HG03060 (cell line): ENCODE results near the gene WNT10A.

Experiments used
- ATAC-seq: cut with Tn5 transposase; IDR thresholded peaks from one replicate; pipeline ENCODE4 v1.9.1; 2021; ENCODE audit warnings: low read depth, moderate number of reproducible peaks; ENCODE audit not compliant: unreplicated experiment

Gene WNT10A

DNA sequence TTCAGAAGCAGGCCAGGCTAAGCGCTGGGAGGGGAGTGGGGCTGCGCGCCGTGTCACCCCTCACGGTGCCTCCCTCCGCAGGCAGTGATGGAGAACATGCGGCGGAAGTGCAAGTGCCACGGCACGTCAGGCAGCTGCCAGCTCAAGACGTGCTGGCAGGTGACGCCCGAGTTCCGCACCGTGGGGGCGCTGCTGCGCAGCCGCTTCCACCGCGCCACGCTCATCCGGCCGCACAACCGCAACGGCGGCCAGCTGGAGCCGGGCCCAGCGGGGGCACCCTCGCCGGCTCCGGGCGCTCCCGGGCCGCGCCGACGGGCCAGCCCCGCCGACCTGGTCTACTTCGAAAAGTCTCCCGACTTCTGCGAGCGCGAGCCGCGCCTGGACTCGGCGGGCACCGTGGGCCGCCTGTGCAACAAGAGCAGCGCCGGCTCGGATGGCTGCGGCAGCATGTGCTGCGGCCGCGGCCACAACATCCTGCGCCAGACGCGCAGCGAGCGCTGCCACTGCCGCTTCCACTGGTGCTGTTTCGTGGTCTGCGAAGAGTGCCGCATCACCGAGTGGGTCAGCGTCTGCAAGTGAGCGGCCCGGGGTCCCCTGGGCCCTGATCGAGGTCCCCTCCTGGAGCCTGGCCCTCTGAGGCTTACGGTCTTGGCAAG is 12.2 kb downstream of the WNT10A start:
- ATAC-seq = peak; percentile 30

DNA sequence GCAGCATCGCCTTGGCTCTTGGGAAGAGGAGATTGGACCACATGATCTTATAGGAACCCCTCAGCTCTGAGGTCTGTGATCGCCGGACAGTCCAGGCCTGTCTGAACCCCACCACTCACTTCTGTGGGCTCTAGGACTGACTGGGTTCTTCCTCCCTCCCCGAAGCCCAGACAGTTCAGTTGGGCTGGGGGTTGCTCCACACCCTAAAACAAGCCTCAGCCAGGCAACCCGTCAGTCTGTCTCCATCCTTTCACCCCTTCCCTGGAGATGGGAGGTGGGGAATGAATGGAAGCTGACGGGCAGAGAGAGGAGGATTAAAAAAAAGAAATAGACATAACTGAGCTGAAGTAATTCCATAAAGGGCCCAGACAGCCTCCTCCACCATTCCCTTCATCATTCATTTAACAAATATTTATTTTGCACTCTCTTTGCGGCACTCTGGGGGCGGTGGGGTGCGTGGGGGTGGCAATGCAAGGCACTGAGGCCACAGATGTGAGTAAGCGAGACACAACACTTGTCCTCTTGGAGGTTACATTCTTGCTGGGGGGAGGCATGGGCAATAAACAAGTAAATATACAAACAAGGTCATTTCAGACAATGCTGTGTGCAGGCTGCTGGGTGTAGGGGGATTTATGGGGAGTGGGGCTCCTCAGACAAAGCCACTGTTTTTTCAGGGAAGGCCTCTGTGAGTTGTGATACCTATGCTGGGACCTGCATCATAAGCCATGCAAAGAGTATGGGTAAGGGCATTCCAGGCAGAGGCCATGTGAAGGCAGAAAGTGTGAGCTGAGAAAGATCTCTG is 12.9 kb downstream of the WNT10A start:
- ATAC-seq = no peak

- no peak for ATAC-seq
These were observed 13.7 kb downstream of the WNT10A start for GRCh38 chr2:218894151-218894879.

DNA sequence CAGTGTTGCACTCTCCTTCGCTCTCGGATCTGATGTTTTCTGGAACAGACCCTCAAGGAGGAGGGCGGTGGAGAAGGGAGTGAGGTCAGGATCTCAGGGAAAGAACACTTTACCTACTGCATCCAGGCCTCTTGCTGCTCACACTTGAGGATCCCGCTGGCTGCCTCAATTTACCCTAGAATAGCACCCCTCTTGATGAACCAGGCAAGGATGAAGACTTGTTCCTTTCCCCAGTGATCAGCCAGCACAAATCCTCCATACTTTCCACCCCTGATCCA is 14.2 kb downstream of the WNT10A start:
- no peak for ATAC-seq

GRCh38 chr2:218895326-218895725 is 14.7 kb downstream of the WNT10A start:
- ATAC-seq = no peak

DNA sequence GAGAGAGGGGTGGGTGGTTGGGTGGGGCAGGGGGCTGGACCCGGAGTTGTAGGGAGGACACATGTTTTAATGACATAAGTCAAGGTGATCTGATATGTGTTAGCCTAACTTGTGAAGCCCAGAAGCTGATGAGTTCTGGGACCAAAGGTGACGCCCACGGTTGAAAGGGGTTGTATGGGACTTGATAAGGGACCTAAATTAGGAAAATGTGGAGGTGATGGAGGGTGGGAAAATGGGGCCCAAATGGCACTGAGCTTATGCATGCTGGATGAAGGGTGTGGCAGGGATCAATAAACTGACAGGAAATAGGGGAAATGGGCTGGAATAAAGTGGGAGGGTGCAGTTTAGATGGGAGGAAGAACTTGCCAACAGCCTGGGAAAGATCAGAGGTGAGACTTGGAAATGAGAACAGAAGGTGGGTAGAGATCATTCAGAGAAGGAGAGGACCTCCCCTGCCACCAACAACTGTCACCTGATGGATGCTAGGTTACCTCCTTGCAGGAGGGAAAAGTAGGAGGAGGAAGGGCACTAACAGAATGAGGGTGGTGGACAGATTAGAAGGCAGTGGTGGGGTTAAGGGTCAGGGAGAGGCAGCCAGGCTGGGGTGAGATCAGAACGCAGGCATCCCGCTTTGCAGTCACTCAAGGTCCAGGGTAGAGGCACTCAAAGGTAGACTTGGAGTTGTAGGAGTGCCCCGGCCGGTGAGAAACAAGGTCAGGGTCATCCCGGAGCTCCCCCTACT is 15.3 kb downstream of the WNT10A start:
- peak; percentile 20 for ATAC-seq

DNA sequence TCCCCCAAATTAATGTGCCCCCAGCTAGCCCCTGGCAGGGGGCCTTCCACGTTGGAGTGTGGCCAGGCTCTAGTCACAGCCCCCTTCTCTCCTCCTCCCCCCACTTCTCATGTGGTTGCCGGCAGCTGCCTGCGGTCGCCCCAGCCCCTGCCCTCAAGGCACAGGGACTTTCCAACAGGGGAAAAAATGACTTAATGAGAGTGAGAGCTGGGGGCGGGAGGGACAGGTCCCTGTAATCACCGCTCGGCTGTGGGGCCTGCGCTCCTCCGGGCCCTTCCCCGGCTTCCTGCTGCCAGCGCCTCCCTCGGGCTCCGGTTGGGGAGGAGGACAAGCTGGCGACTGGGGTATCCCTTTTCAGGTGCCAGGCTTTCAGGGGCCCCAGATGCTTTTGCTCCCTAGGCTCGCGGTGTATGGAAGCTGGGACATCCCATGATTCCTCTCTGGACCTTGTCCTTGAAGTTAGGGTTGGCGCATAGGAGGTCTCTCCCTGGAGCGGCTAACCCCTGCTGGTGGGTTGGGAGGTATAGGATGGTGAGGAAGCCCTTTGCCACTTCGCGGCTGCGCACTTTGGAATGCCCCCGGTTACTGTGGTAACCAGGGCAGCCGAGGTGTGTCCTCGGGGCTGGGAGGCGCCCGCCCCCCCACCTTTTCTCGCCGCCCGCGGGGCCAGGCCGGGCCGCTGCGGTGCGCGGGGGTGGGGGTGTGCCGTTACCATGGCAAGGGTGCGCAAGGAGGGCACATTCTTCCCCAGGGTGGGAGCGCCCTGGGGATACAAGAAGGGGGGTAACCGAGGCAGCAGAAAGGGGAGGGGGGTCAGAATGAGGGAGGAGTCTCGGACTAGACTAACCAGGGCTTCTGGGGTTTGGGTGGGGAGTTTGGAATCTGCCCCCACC is 16.1 kb downstream of the WNT10A start:
- ATAC-seq = peak; percentile 37

DNA sequence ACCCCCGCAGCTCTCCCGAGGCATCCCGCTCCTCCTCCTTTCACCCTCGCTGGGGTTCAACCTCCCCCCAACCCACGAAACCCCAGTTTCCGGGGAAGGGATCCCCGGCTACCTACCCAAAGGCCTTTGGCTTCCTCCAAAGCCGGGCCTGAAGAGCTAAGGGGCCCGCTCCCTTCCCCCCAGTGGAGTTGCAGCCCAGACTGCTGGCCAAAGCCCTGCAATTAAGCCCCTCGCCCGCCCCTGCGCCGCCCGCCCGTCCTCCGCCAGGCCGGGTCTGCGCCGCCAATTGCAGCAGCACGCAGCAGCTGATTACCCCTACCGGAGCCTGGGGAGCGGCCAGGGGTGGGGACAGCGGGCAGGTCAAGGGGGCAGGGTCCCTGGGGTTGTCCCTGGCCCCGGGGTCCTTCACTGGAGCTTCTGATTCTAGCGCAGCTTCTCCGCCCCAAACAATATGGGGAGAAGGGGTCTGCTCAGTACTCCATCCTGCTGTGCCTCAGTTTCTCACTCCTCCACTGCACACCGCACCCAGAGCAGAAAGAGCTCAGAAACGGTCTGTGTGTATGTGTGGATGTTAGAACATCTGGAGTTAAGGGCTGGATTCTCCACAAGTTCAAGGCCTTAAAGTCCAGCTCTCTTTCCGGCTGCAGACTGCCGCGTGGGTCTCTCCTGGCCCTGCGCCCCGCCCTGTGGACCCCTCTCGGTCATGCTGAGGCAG is 16.9 kb downstream of the WNT10A start:
- no peak for ATAC-seq

DNA sequence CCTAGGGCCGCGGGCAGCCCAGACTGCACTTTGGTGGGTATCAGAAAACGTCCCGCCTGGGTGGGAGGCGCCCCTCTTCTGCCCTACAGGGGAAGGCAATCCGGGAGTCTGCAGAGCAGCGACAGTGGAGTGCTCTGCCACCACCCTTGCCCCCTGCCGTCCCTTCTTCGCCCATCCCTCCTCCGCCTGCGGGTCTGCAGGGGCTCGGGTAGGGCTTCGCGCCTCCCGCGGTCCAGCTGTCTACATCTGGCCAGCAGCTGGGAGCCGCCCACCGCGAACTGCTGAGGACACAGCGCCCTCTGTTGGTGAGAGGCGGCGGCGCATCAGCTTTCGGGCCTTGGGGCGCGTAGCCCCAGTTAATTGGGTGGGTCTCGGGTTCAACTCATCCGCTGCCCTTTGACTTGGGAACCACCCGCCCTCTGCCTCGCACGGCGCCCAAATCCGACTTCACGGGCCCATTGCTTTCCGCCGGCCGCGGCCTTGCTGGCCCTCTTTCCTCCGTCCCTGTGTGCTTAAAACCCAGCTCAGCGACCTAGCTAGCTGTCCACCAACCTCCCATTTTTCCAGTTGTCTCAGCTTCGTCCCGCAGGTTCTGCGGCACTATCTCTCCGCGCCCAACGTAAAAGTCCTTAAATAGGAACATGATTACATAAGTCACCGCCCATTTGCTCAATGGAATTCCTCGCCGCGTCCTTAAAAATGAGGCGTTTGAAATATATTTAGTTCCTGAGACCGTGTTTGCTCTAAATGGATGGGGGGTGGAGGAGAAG is 17.6 kb downstream of the WNT10A start:
- ATAC-seq = no peak

- ATAC-seq = no peak
These were observed 18.5 kb downstream of the WNT10A start for GRCh38 chr2:218899147-218899546.

DNA sequence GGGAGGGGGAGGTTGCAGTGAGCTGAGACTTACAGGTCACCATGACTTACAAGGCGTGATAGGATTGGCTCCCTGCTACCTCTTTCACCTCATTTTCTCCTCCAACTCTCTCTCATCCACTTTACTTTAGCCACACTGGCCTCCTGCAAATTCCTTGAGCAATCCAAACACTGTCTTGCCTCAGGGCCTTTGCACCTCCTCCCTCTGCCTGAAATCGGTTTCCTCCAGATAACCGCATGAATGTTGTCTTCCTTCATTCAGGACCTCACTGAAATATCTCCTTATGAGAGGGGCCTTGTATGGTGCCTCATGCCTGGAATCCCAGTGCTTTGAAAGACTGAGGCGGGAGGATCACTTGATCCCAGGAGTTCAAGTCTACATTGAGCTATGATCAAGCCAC is 21.8 kb downstream of the WNT10A start:
- ATAC-seq = no peak

- ATAC-seq = no peak
These were observed 23.5 kb downstream of the WNT10A start for GRCh38 chr2:218904176-218904575.

GRCh38 chr2:218908721-218909619 is 28.3 kb downstream of the WNT10A start:
- peak; percentile 73 for ATAC-seq

DNA sequence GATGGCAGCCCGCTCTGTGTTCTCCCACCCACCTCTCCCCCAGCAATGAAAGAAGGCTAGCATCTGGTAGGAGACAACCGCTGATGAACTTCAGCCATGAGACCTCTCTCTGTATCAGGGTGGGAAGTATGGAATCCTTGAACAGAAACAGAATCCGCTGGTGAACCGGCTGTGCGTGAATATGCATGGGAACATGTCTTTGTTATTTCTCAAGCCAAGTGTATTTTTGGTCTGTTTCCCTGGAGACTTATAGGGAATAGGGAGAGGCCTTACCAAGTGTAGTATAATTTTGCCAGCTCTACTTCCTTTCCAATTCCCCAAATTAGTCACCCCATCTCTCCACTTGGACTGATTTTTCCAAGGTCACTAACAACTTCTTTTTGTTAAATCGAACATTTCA is 30.1 kb downstream of the WNT10A start:
- ATAC-seq = no peak

DNA sequence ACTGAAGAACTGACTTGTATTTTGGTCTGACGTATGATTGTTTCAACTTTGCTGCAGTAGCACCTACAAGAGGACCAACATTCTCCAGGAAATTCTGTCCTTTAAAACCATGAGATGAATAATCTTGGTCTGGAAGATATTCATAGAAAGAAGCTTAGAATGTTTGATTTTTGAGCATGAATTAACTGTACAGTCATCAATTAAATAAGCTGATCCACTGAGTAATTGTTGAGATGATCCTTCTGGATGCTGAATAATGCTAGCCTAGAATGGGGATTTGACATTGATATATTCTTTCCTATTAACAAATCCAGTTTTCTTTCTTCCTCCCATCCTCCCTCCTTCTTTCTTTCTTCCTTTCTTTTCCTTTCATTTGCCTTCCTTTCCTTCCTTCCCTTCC is 39.9 kb downstream of the WNT10A start:
- no peak for ATAC-seq

DNA sequence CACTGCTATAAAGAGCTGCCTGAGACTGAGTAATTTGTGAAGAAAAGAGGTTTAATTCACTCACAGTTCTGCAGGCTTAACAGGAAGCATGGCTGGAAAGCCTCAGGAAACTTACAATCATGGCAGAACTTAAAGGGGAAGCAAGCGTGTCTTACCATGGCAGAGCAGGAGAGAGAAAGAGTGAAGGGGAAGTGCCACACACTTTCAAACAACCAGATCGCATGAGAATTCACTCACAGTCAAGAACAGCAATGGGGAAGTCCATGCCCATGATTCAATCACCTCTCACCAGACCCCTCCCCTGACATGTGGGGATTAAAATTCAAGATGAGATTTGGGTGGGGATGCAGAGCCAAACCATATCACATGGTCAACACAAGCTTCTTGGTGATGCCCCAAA is 44.1 kb downstream of the WNT10A start:
- ATAC-seq = no peak

- ATAC-seq = no peak
These were observed 44.8 kb downstream of the WNT10A start for GRCh38 chr2:218925434-218925833.

DNA sequence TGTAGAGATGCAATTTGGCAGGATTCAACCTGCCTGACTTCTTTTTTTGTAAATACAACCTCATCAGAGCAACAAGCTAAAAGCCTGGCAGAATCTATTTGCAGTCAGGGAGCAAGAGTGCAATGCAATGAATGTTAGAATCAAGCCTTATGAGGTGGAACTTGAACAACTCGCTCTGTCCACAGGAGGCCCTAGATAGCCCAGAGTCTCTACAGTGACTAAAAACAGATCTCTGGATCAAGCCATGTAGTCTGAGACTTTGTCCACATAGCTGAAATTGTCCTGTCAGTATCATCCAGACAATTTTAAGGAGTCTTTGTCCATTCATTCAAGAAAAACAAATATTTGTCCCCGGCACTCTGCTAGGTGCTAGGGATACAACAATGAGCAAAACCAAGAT is 46.8 kb downstream of the WNT10A start:
- no peak for ATAC-seq
